MCF 10A (cell line): ENCODE measurements around the gene NYAP2. TPM values are rescaled to one million over a fixed set of nuclear protein-coding genes. Genes with fewer than 3 reads are reported as not detected.

Experiments
- BruUV-seq: library from RNA; stranded (reverse); fragments of 400-500 nt; replicated peaks from 2 replicates; lab custom pipeline; 2021; lab: Mats Ljungman, UMichigan
- CTCF ChIA-PET: fragments of 300-600 bp; sonication (Branson Sonifier 250); formaldehyde crosslinking; extraction: SDS; loops from one replicate; lab custom pipeline; 2021; ENCODE audit warnings: antibody characterized with exemption, inconsistent platforms; lab: Yijun Ruan, JAX
- POLR2A ChIA-PET: fragments of 300-600, 350-650 bp; sonication (Branson Sonifier 250); formaldehyde crosslinking; extraction: SDS; loops from one replicate; lab custom pipeline; 2020; ENCODE audit warnings: antibody characterized with exemption, inconsistent platforms; lab: Yijun Ruan, JAX
- DNase-seq: peaks from one replicate; pipeline ENCODE4 v3.0.0-alpha.2; 2018; ENCODE audit not compliant: unreplicated experiment
- H3K27ac Mint-ChIP-seq: one replicate; pipeline ENCODE4 v1.8.0; 2022; ENCODE audit warnings: mild to moderate bottlenecking, low read depth, mixed read lengths; ENCODE audit not compliant: unreplicated experiment
- H3K27me3 Mint-ChIP-seq: one replicate; pipeline ENCODE4 v1.8.0; 2022; ENCODE audit warnings: mixed read lengths; ENCODE audit not compliant: insufficient read depth, unreplicated experiment
- H3K36me3 Mint-ChIP-seq: one replicate; pipeline ENCODE4 v1.8.0; 2022; ENCODE audit warnings: mild to moderate bottlenecking, moderate library complexity, mixed read lengths; ENCODE audit not compliant: insufficient read depth, unreplicated experiment
- H3K4me1 Mint-ChIP-seq: one replicate; pipeline ENCODE4 v1.8.0; 2022; ENCODE audit warnings: mixed read lengths; ENCODE audit not compliant: insufficient read depth, unreplicated experiment
- H3K4me3 Mint-ChIP-seq: one replicate; pipeline ENCODE4 v1.8.0; 2022; ENCODE audit warnings: mild to moderate bottlenecking, moderate library complexity, mixed read lengths; ENCODE audit not compliant: unreplicated experiment
- H3K9me3 Mint-ChIP-seq: one replicate; pipeline ENCODE4 v1.8.0; 2022; ENCODE audit warnings: mixed read lengths; ENCODE audit not compliant: unreplicated experiment
- CTCF ChIP-seq: fragments of 200-600 bp; IDR thresholded peaks from one replicate; pipeline ENCODE4 v1.8.0; 2022; ENCODE audit warnings: antibody characterized with exemption, mild to moderate bottlenecking; ENCODE audit not compliant: unreplicated experiment
- intact Hi-C: fragments of 100-400 bp; cut with micrococcal nuclease; formaldehyde crosslinking; loops from 2 replicates; pipeline ENCODE4 v1.14.1; 2022
- total RNA-seq: library from RNA; stranded (reverse); gene quantifications from 2 replicates; pipeline ENCODE4 v1.2.3, GENCODE V29; 2022

The NYAP2 gene
- total RNA-seq, 1 experiment from 2014 or later = not detected

DNA sequence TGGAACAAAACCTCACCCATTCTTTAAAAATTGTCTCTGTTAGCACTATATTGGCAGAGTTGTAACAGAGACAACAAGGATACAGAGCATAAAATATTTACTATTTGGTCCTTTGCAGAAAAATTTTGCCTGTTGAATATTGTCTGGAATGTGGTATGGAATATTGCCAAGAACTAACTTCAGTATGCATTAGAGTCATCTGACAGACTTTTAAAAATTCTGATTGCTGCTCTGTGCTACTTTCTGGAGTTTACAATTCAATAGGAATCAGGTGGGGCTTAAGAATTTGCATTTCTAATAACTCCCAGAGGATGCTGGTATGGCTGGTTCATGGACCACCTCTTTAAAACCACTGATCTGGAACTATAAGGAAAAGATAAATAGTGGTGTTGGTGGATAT lies 32.8 kb upstream of the NYAP2 start:
- no peaks in the 10 kb centered on the region for H3K9me3 Mint-ChIP-seq

DNA sequence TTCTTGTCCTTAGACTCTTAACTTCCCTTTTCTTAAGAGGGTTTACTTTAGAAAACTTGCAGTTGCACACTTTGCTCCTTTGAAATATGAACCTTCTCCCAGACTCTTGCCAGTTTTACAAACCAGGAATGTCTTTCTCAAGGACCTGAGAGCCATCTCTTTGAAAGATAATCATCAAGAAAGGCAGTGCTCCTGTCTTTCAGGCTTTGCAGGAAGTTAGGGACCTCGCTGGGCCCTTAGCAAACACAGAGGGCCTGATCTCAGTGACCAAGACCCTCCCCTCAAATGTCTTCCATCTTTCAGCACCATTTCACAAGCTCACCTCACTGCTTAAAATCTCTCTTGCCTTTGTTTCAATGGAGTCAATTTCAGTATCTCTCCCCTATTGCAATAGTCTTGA lies 32.0 kb upstream of the NYAP2 start:
- H3K36me3 Mint-ChIP-seq = no peaks in the 10 kb centered on the region
- intact Hi-C loops = no loop called here
- no peak for TF ChIP-seq CTCF
- no peak overlapping the region for H3K4me3 Mint-ChIP-seq
- H3K9me3 Mint-ChIP-seq = no peaks in the 10 kb centered on the region
- ChIA-PET POLR2A (no interaction called here), CTCF (no interaction called here)
- no peak overlapping the region for H3K27ac Mint-ChIP-seq
- peaks cover 92% of the 10 kb centered on the region for H3K27me3 Mint-ChIP-seq
- DNase-seq = no peak
- H3K4me1 Mint-ChIP-seq = no peaks in the 10 kb centered on the region
- BruUV-seq = no TSS peak

More for the DNA sequence above, 32.8 kb upstream of the NYAP2 start:
- no peak for DNase-seq
- intact Hi-C loops = no loop called here
- TF ChIP-seq CTCF = no peak
- no TSS peak for BruUV-seq
- Mint-ChIP-seq H3K4me3 (no peak overlapping the region), H3K4me1 (no peaks in the 10 kb centered on the region), H3K27ac (no peak overlapping the region), H3K36me3 (no peaks in the 10 kb centered on the region), H3K27me3 (peaks cover 92% of the 10 kb centered on the region)
- ChIA-PET CTCF (no interaction called here), POLR2A (no interaction called here)

- TF ChIP-seq CTCF = no peak
- ChIA-PET POLR2A (interaction anchor here (0.7 kb wide), 1 partner anchor 10 kb away, joined by 3 read pairs; no protein-coding TSS in a partner anchor), CTCF (no interaction called here)
- DNase-seq = no peak
- no peak overlapping the region for H3K4me3 Mint-ChIP-seq
- H3K4me1 Mint-ChIP-seq = no peaks in the 10 kb centered on the region
- no peaks in the 10 kb centered on the region for H3K36me3 Mint-ChIP-seq
- intact Hi-C loops = no loop called here
- H3K9me3 Mint-ChIP-seq = no peaks in the 10 kb centered on the region
- H3K27ac Mint-ChIP-seq = no peak overlapping the region
- BruUV-seq = no TSS peak
- H3K27me3 Mint-ChIP-seq = peaks cover 64% of the 10 kb centered on the region
These were observed 20.5 kb upstream of the NYAP2 start for GRCh38 chr2:225378984-225379383.

DNA sequence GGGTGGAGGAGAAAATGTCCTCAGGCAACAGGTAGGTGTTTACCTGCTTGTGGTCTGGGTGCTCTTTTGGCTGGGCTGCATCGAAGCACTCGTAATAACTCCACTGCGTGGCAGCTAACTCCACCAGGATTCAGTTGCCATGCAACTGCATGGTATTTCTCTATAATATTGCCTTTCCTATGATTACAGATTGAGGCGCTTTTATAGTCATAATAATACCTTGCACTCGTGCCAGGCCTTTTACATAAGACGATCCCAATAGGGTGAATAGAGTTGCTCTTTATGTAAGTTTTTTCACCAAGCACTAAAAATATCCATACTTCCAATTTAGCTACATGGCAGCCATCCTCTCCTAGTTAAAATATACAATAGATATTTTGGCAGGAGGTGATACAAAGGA lies 19.7 kb upstream of the NYAP2 start:
- intact Hi-C loops = no loop called here
- H3K4me1 Mint-ChIP-seq = no peaks in the 10 kb centered on the region
- no peak overlapping the region for H3K4me3 Mint-ChIP-seq
- POLR2A ChIA-PET = no interaction called here
- CTCF ChIA-PET = no interaction called here
- H3K36me3 Mint-ChIP-seq = no peaks in the 10 kb centered on the region
- H3K27ac Mint-ChIP-seq = no peak overlapping the region
- BruUV-seq = no TSS peak
- no peaks in the 10 kb centered on the region for H3K9me3 Mint-ChIP-seq
- H3K27me3 Mint-ChIP-seq = peaks cover 55% of the 10 kb centered on the region
- DNase-seq = no peak
- no peak for TF ChIP-seq CTCF
